B cell (primary cell): ENCODE measurements around the gene GNB1. TPM values are rescaled to one million over a fixed set of nuclear protein-coding genes. Genes with fewer than 3 reads are reported as not detected.
A peak's percentile ranks its signal among the peaks of the same experiment; 100 is the strongest.

Experiments
- ATAC-seq: fragments of 200-7000 bp; cut with Tn5 transposase; one replicate; pipeline ENCODE4 v1.10.0; 2021; ENCODE audit warnings: low read depth, mild to moderate bottlenecking, moderate number of reproducible peaks, moderate library complexity
- CTCF ChIA-PET: fragments of 350-600 bp; sonication (Branson Sonifier 250); formaldehyde crosslinking; loops from one replicate; lab custom pipeline; 2021; ENCODE audit warnings: antibody characterized with exemption, inconsistent platforms; lab: Charles Lee
- POLR2A ChIA-PET: fragments of 350-600 bp; sonication (Branson Sonifier 250); formaldehyde crosslinking; loops from one replicate; lab custom pipeline; 2021; ENCODE audit warnings: antibody characterized with exemption; lab: Charles Lee
- DNase-seq: peaks from one replicate; pipeline ENCODE4 v3.0.0; 2013
- H2AFZ ChIP-seq: 2 replicates; pipeline ENCODE4 v1.6.1; 2012; ENCODE audit warnings: mild to moderate bottlenecking, low read depth, low read length; ENCODE audit not compliant: insufficient read depth, poor library complexity, severe bottlenecking
- H3K27ac ChIP-seq, 2 donors: 1 replicate in 1 of 2; 2 replicates in 1 of 2; pipeline ENCODE4 v1.5.1; 2012 to 2013; ENCODE audit warnings: low read length in 2 of 2, mild to moderate bottlenecking in 2 of 2, moderate library complexity in 1 of 2
- H3K27me3 ChIP-seq, 4 experiments: fragments of 200-600 bp in 1 of 4; sonication (generic) in 1 of 4; replicated peaks in 1 of 4; 1 replicate in 2 of 4; 2 replicates in 2 of 4; pipeline versions ENCODE4 v1.6.1 to v1.7.0; 2013 to 2016; ENCODE audit warnings: low read length in 3 of 4, mild to moderate bottlenecking in 2 of 4, mixed read lengths in 1 of 4, moderate library complexity in 1 of 4; ENCODE audit not compliant: insufficient read depth in 4 of 4, control insufficient read depth in 3 of 4; ENCODE audit errors: control extremely low read depth in 1 of 4
- H3K36me3 ChIP-seq, 2 experiments: replicated peaks in 1 of 2; 1 replicate in 1 of 2; 2 replicates in 1 of 2; pipeline versions ENCODE4 v1.6.1 to v1.7.1; 2013; ENCODE audit warnings: low read length in 1 of 2; ENCODE audit not compliant: insufficient read depth in 2 of 2, control insufficient read depth in 1 of 2; ENCODE audit errors: control extremely low read depth in 1 of 2, extremely low read depth in 1 of 2
- H3K4me1 ChIP-seq, 2 donors: fragments of 200-600 bp in 1 of 2; sonication (generic) in 1 of 2; 1 replicate in 1 of 2; 2 replicates in 1 of 2; pipeline versions ENCODE4 v1.5.1 to v1.6.1; 2013 to 2017; ENCODE audit warnings: low read length in 2 of 2; ENCODE audit not compliant: control insufficient read depth in 2 of 2, insufficient read depth in 2 of 2
- H3K4me2 ChIP-seq: replicated peaks from 2 replicates; pipeline ENCODE3; 2012; ENCODE audit warnings: mild to moderate bottlenecking, low read depth, low read length; ENCODE audit not compliant: poor library complexity, severe bottlenecking
- H3K4me3 ChIP-seq, 5 experiments: fragments of 200-600 bp in 1 of 5; sonication (generic) in 1 of 5; 1 replicate in 3 of 5; 2 replicates in 2 of 5; pipeline versions ENCODE4 v1.5.1 to v1.7.0; 2011 to 2016; ENCODE audit warnings: low read length in 4 of 5, mild to moderate bottlenecking in 4 of 5, low read depth in 2 of 5, control low read depth in 1 of 5, moderate library complexity in 1 of 5; ENCODE audit not compliant: insufficient read depth in 1 of 5; ENCODE audit errors: control extremely low read depth in 1 of 5, extremely low read depth in 1 of 5
- H3K79me2 ChIP-seq: fragments of 200-600 bp; sonication (generic); one replicate; pipeline ENCODE4 v1.6.0; 2016; ENCODE audit warnings: low read length; ENCODE audit not compliant: control insufficient read depth, insufficient read depth
- H3K9ac ChIP-seq: fragments of 200-600 bp; sonication (generic); 2 replicates; pipeline ENCODE4 v1.6.1; 2017; ENCODE audit warnings: mild to moderate bottlenecking, low read length, moderate library complexity
- H3K9me3 ChIP-seq, 3 donors: one replicate each; pipeline versions ENCODE4 v1.6.1 to v1.7.1; 2013; ENCODE audit warnings: low read length in 2 of 3; ENCODE audit not compliant: control insufficient read depth in 2 of 3, insufficient read depth in 1 of 3; ENCODE audit errors: control extremely low read depth in 1 of 3
- H4K20me1 ChIP-seq: 2 replicates; pipeline ENCODE4 v1.6.0; 2012; ENCODE audit warnings: mild to moderate bottlenecking, low read length; ENCODE audit not compliant: insufficient read depth, control insufficient read depth, poor library complexity, severe bottlenecking
- H3K27ac Mint-ChIP-seq: one replicate; pipeline ENCODE4 v1.8.0; 2021; ENCODE audit warnings: mixed read lengths
- H3K27me3 Mint-ChIP-seq: one replicate; pipeline ENCODE4 v1.8.0; 2021; ENCODE audit warnings: mixed read lengths
- H3K4me1 Mint-ChIP-seq: one replicate; pipeline ENCODE4 v1.8.0; 2021; ENCODE audit warnings: mixed read lengths
- H3K4me3 Mint-ChIP-seq: one replicate; pipeline ENCODE4 v1.8.0; 2021; ENCODE audit warnings: mixed read lengths
- H3K9me3 Mint-ChIP-seq: one replicate; pipeline ENCODE4 v1.8.0; 2022; ENCODE audit warnings: mixed read lengths; ENCODE audit not compliant: insufficient read depth
- EZH2 ChIP-seq: IDR thresholded peaks from 2 replicates; pipeline ENCODE4 v1.6.1; 2012; ENCODE audit warnings: borderline replicate concordance, low read depth, mild to moderate bottlenecking, moderate library complexity, low read length; ENCODE audit not compliant: insufficient read depth, poor library complexity, severe bottlenecking
- WGBS: methylation state at CpG from one replicate; pipeline ENCODE4 v1.1.5; 2013; ENCODE audit warnings: missing lambda C conversion rate; ENCODE audit not compliant: insufficient coverage; 5-methylcytosine and 5-hydroxymethylcytosine counted together
- intact Hi-C: fragments of 100-400 bp; cut with micrococcal nuclease; formaldehyde crosslinking; loops from one replicate; pipeline ENCODE4 v1.10.0; 2022
- polyA plus RNA-seq: library from polyadenylated mRNA; depleted of rRNA; stranded (reverse); fragments of >200 nt; gene quantifications from 2 replicates; pipeline ENCODE4 v1.2.3, GENCODE V29; 2012
- total RNA-seq, 2 donors: library from RNA; stranded (reverse); fragments of 120-200 nt in 1 of 2; gene quantifications; 1 replicate in 1 of 2; 2 replicates in 1 of 2; pipeline versions ENCODE4 v1.2.3 to v1.2.4, GENCODE V29; 2013 to 2022
- TF ChIP-seq, protein P1 (sequence below): fragments of 200-600 bp; IDR thresholded peaks from one replicate; pipeline ENCODE4 v1.8.0; 2022; ENCODE audit warnings: antibody characterized with exemption, mild to moderate bottlenecking

GNB1 gene
- total and polyA plus RNA-seq, 2 donors (not counting 1 experiment from before 2014, with no cell fraction given), result 249 to 269 TPM

DNA sequence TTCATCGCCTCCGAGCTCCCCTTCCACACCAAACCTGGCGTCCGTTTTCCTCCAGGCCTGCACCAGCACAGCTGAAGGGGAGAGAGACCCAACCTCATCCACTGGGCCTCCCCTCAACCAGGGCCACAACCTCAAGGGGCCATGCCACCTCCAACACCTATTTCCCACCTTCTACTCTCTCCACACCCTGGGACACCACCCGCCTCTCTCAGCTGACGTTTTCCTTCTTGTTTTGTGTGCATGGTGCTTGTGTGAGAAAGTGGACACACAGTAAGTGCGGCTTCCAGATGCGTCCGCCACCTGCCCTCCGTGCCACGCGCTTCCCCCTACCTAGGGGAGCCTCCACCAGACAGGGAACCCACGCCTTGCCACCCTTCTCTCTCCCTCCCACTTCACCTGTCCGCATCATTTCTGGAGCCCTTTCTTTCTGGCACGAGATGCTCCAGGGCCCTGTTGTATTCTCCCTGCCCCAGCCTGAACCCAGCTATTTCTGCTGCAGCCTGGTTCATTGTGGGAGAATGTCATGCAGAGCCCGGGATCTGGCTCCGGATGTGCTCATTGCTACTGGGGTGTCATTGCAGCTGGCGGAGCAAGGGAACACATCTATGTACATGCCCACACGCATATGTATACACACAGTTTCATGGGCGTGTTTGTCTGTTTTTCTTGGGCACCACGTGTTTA is 1.3 kb upstream of the GNB1 start:
- Histone ChIP-seq H3K9ac (peak overlapping the region; percentile 83), H2AFZ (peak overlapping the region; percentile 82)

More for the DNA sequence above, 1.3 kb upstream of the GNB1 start:
- ChIA-PET CTCF (interaction anchor here (0.6 to 1.7 kb wide), 4 partner anchors 15 to 113 kb away, joined by 3 to 21 read pairs (median 7); no protein-coding TSS in a partner anchor), POLR2A (interaction anchor here (1.0 to 2.0 kb wide), 4 partner anchors 10 to 113 kb away, joined by 5 to 6 read pairs (median 6); no protein-coding TSS in a partner anchor)
- Mint-ChIP-seq H3K4me1 (peaks cover 56% of the 10 kb centered on the region), H3K9me3 (no peaks in the 10 kb centered on the region), H3K4me3 (peak overlapping the region; percentile 91), H3K27me3 (no peaks in the 10 kb centered on the region), H3K27ac (peak overlapping the region; percentile 94)
- Histone ChIP-seq H3K4me1 (peaks cover 49 to 68% of the 10 kb centered on the region in 2 donors), H3K4me2 (peak overlapping the region; percentile 97), H3K27ac (peak overlapping the region; percentile 65 to 78), H3K79me2 (peaks cover 37% of the 10 kb centered on the region), H3K27me3 (no peaks in the 10 kb centered on the region), H3K36me3 (no peaks in the 10 kb centered on the region), H3K4me3 (peak overlapping the region; percentile 3 to 88 (median 61)), H4K20me1 (peaks cover 29% of the 10 kb centered on the region), H3K9me3 (no peaks in the 10 kb centered on the region)
- DNase-seq (no peak), ATAC-seq (no peak)
- TF ChIP-seq EZH2, result no peak
- TF ChIP-seq, protein P1, sequence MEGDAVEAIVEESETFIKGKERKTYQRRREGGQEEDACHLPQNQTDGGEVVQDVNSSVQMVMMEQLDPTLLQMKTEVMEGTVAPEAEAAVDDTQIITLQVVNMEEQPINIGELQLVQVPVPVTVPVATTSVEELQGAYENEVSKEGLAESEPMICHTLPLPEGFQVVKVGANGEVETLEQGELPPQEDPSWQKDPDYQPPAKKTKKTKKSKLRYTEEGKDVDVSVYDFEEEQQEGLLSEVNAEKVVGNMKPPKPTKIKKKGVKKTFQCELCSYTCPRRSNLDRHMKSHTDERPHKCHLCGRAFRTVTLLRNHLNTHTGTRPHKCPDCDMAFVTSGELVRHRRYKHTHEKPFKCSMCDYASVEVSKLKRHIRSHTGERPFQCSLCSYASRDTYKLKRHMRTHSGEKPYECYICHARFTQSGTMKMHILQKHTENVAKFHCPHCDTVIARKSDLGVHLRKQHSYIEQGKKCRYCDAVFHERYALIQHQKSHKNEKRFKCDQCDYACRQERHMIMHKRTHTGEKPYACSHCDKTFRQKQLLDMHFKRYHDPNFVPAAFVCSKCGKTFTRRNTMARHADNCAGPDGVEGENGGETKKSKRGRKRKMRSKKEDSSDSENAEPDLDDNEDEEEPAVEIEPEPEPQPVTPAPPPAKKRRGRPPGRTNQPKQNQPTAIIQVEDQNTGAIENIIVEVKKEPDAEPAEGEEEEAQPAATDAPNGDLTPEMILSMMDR, result no peak
- 53% methylated on average over 14 of the region's 21 CpGs for WGBS
- intact Hi-C loops, result no loop called here
